IMR-90 (cell line): Measurements from ENCODE around the gene SIAH2. TPM values are rescaled to one million over a fixed set of nuclear protein-coding genes. Genes with fewer than 3 reads are reported as not detected.

ENCODE experiments used
- ATAC-seq: fragments of 200-7000 bp; cut with Tn5 transposase; 2 replicates; pipeline ENCODE4 v1.9.1; 2020; ENCODE audit warnings: low read depth, mild to moderate bottlenecking, moderate library complexity
- BruUV-seq: library from RNA; stranded (reverse); fragments of 400-500 nt; replicated peaks from 2 replicates; lab custom pipeline; 2021; lab: Mats Ljungman, UMichigan
- CTCF ChIA-PET: fragments of 300-600 bp; formaldehyde crosslinking; extraction: SDS; loops from one replicate; lab custom pipeline; 2021; ENCODE audit warnings: antibody characterized with exemption; lab: Yijun Ruan, JAX
- POLR2A ChIA-PET: fragments of 300-600 bp; sonication (Branson Sonifier 250); formaldehyde crosslinking; loops from one replicate; lab custom pipeline; 2022; ENCODE audit warnings: antibody characterized with exemption; ENCODE audit not compliant: unreplicated experiment; lab: Charles Lee
- DNase-seq: peaks from one replicate; pipeline ENCODE4 v3.0.0; 2013
- H2AFZ ChIP-seq: replicated peaks from 2 replicates; pipeline ENCODE3; 2013; ENCODE audit warnings: low read length, mild to moderate bottlenecking; ENCODE audit not compliant: poor library complexity
- H2AK5ac ChIP-seq: 2 replicates; pipeline ENCODE4 v1.6.1; 2013; ENCODE audit warnings: low read depth, low read length, inconsistent platforms
- H2AK9ac ChIP-seq: replicated peaks from 2 replicates; pipeline ENCODE3; 2013; ENCODE audit warnings: mild to moderate bottlenecking, low read depth, low read length, moderate library complexity; ENCODE audit not compliant: poor library complexity
- H2BK120ac ChIP-seq: 2 replicates; pipeline ENCODE4 v1.6.1; 2013; ENCODE audit warnings: low read depth, low read length, inconsistent platforms
- H2BK15ac ChIP-seq: 3 replicates; pipeline ENCODE4 v1.6.1; 2013; ENCODE audit warnings: low read depth, low read length, inconsistent platforms
- H2BK20ac ChIP-seq: 2 replicates; pipeline ENCODE4 v1.6.1; 2013; ENCODE audit warnings: low read depth, mild to moderate bottlenecking, inconsistent platforms, low read length, moderate library complexity
- H2BK5ac ChIP-seq: 2 replicates; pipeline ENCODE4 v1.6.1; 2013; ENCODE audit warnings: mild to moderate bottlenecking, low read depth, low read length, inconsistent platforms; ENCODE audit not compliant: poor library complexity, severe bottlenecking
- H3K14ac ChIP-seq: replicated peaks from 2 replicates; pipeline ENCODE4 v1.6.1; 2013; ENCODE audit warnings: low read depth, low read length, inconsistent platforms
- H3K18ac ChIP-seq: 2 replicates; pipeline ENCODE4 v1.6.1; 2013; ENCODE audit warnings: low read depth, low read length, control low read depth
- H3K23ac ChIP-seq: 2 replicates; pipeline ENCODE4 v1.6.1; 2013; ENCODE audit warnings: low read depth, low read length, inconsistent platforms
- H3K27ac ChIP-seq: 2 replicates; pipeline ENCODE4 v1.5.1; 2013; ENCODE audit warnings: mild to moderate bottlenecking, control low read depth, low read length; ENCODE audit not compliant: insufficient read depth
- H3K27me3 ChIP-seq: 2 replicates; pipeline ENCODE4 v1.6.1; 2013; ENCODE audit warnings: low read length; ENCODE audit not compliant: control insufficient read depth, insufficient read depth
- H3K36me3 ChIP-seq: 2 replicates; pipeline ENCODE4 v1.6.1; 2013; ENCODE audit warnings: low read length, mixed read lengths; ENCODE audit not compliant: control insufficient read depth, insufficient read depth
- H3K4ac ChIP-seq: 2 replicates; pipeline ENCODE4 v1.6.1; 2013; ENCODE audit warnings: low read depth, low read length, inconsistent platforms
- H3K4me1 ChIP-seq: 2 replicates; pipeline ENCODE4 v1.6.1; 2013; ENCODE audit warnings: low read length, mixed read lengths; ENCODE audit not compliant: control insufficient read depth, insufficient read depth
- H3K4me2 ChIP-seq: 2 replicates; pipeline ENCODE4 v1.6.1; 2013; ENCODE audit warnings: low read depth, mild to moderate bottlenecking, control low read depth, low read length, moderate library complexity
- H3K4me3 ChIP-seq: 2 replicates; pipeline ENCODE4 v1.5.1; 2013; ENCODE audit warnings: low read depth, mild to moderate bottlenecking, control low read depth, low read length, moderate library complexity; ENCODE audit not compliant: insufficient read depth
- H3K56ac ChIP-seq: 2 replicates; pipeline ENCODE4 v1.6.1; 2013; ENCODE audit warnings: low read length, inconsistent platforms; ENCODE audit not compliant: insufficient read depth; ENCODE audit errors: extremely low read depth
- H3K79me1 ChIP-seq, 2 experiments: 2 replicates each; pipeline ENCODE4 v1.6.1; 2013; ENCODE audit warnings: low read length in 2 of 2, inconsistent platforms in 1 of 2, low read depth in 1 of 2
- H3K9ac ChIP-seq: 2 replicates; pipeline ENCODE4 v1.6.1; 2013; ENCODE audit warnings: low read depth, low read length, control low read depth
- H3K9me1 ChIP-seq: 2 replicates; pipeline ENCODE4 v1.6.1; 2013; ENCODE audit warnings: low read length, inconsistent platforms; ENCODE audit not compliant: insufficient read depth
- H3K9me3 ChIP-seq: 2 replicates; pipeline ENCODE4 v1.6.1; 2013; ENCODE audit warnings: low read length; ENCODE audit not compliant: control insufficient read depth, insufficient read depth
- H4K20me1 ChIP-seq: 2 replicates; pipeline ENCODE4 v1.6.1; 2013; ENCODE audit warnings: low read length, inconsistent platforms; ENCODE audit not compliant: insufficient read depth
- H4K5ac ChIP-seq: 2 replicates; pipeline ENCODE4 v1.6.1; 2013; ENCODE audit warnings: mild to moderate bottlenecking, low read depth, low read length, control low read depth
- H4K8ac ChIP-seq, 2 experiments: 2 replicates each; pipeline ENCODE4 v1.6.1; 2013; ENCODE audit warnings: low read depth in 2 of 2, low read length in 2 of 2, control low read depth in 1 of 2, inconsistent platforms in 1 of 2
- H4K91ac ChIP-seq: 2 replicates; pipeline ENCODE4 v1.6.1; 2013; ENCODE audit warnings: low read depth, low read length, inconsistent platforms; ENCODE audit not compliant: insufficient read depth
- CEBPB ChIP-seq: IDR thresholded peaks from 2 replicates; pipeline ENCODE4 v1.6.1; 2012; ENCODE audit warnings: low read depth, low read length, improper control_type of control experiment
- FOS ChIP-seq: fragments of 150-350 bp; IDR thresholded peaks from 2 replicates; pipeline ENCODE4 v1.6.1; 2016; ENCODE audit warnings: low read depth, low read length
- MXI1 ChIP-seq: IDR thresholded peaks from 2 replicates; pipeline ENCODE4 v1.6.1; 2012; ENCODE audit warnings: low read depth, mild to moderate bottlenecking, low read length, moderate library complexity, borderline replicate concordance
- POLR2A ChIP-seq: IDR thresholded peaks from 2 replicates; pipeline ENCODE4 v1.6.1; 2012; ENCODE audit warnings: mild to moderate bottlenecking, low read depth, low read length
- RAD21 ChIP-seq: IDR thresholded peaks from 2 replicates; pipeline ENCODE4 v1.6.1; 2012; ENCODE audit warnings: low read length, improper control_type of control experiment
- USF2 ChIP-seq: fragments of 150-350 bp; IDR thresholded peaks from 2 replicates; pipeline ENCODE4 v1.6.1; 2017; ENCODE audit warnings: mild to moderate bottlenecking, antibody characterized with exemption, low read length, low read depth
- WGBS, 2 experiments: methylation state at CpG; one replicate each; pipeline versions ENCODE4 v1.1.5 to v1.1.7; 2013; ENCODE audit warnings: missing lambda C conversion rate in 2 of 2; ENCODE audit not compliant: insufficient read length in 1 of 2; ENCODE audit errors: extremely low coverage in 2 of 2; 5-methylcytosine and 5-hydroxymethylcytosine counted together
- dilution Hi-C: fragments of 300-500 bp; cut with HindIII; formaldehyde crosslinking; loops from one replicate; pipeline ENCODE4 v1.14.3; 2018; ENCODE audit warnings: low sequenced_read_pairs; ENCODE audit not compliant: unreplicated experiment
- in situ Hi-C: fragments of 300-500 bp; cut with MboI; formaldehyde crosslinking; loops from 3 replicates; pipeline ENCODE4 v1.14.3; 2019; ENCODE audit warnings: low sequenced_read_pairs, inconsistent platforms, mixed read lengths
- intact Hi-C: fragments of 100-400 bp; cut with micrococcal nuclease; formaldehyde crosslinking; loops from 2 replicates; pipeline ENCODE4 v1.10.0; 2022
- polyA plus RNA-seq, 3 experiments: library from polyadenylated mRNA; depleted of rRNA; stranded (reverse); fragments of >200 nt; gene quantifications; 2 replicates each; pipeline ENCODE4 v1.2.3, GENCODE V29; 2012; ENCODE audit warnings: low replicate concordance in 1 of 3
- total RNA-seq: library from RNA; depleted of rRNA; stranded (reverse); fragments of >200 nt; gene quantifications from 2 replicates; pipeline ENCODE4 v1.2.3, GENCODE V29; 2012

Gene SIAH2
- total and polyA plus RNA-seq, 2 of the 4 experiments (the other 2 are of a cell fraction): 24.7 to 61.8 TPM

GRCh38 chr3:150747886-150748683 lies 14.9 kb downstream of the SIAH2 start:
- intact Hi-C loops: no loop called here
- CTCF ChIA-PET: interaction anchor here (1.5 kb wide), 1 partner anchor 40 kb away, joined by 5 read pairs; no protein-coding TSS in a partner anchor

More at GRCh38 chr3:150747886-150748683, 14.9 kb downstream of the SIAH2 start:
- no peak overlapping the region for H4K91ac ChIP-seq
- no peak overlapping the region for H3K23ac ChIP-seq
- BruUV-seq: no TSS peak
- dilution Hi-C loops: no loop called here
- no peak overlapping the region for H3K4me3 ChIP-seq
- no peak overlapping the region for H4K8ac ChIP-seq
- H3K18ac ChIP-seq: no peak overlapping the region
- no peak overlapping the region for H3K27ac ChIP-seq
- no peak overlapping the region for H3K9ac ChIP-seq
- peaks cover 1% of the 10 kb centered on the region; the same call in 1 of the 2 replicates for H3K36me3 ChIP-seq
- no peak overlapping the region for H3K4ac ChIP-seq
- H2AFZ ChIP-seq: no peak overlapping the region
- H3K14ac ChIP-seq: no peak overlapping the region
- TF ChIP-seq MXI1 (no peak), RAD21 (no peak), POLR2A (no peak), FOS (no peak), CEBPB (no peak), USF2 (no peak)
- H3K27me3 ChIP-seq: no peaks in the 10 kb centered on the region
- peaks cover 87% of the 10 kb centered on the region for H4K20me1 ChIP-seq
- in situ Hi-C loops: no loop called here
- H3K4me2 ChIP-seq: no peak overlapping the region
- H2BK20ac ChIP-seq: no peak overlapping the region
- H3K56ac ChIP-seq: no peak overlapping the region
- peaks cover 37 to 89% of the 10 kb centered on the region in 2 experiments for H3K79me1 ChIP-seq
- no peak overlapping the region for H2BK120ac ChIP-seq
- H4K5ac ChIP-seq: no peak overlapping the region
- no peak overlapping the region for H2AK5ac ChIP-seq
- peaks cover 31% of the 10 kb centered on the region for H3K9me1 ChIP-seq
- ATAC-seq (no peak), DNase-seq (no peak)
- H3K9me3 ChIP-seq: no peaks in the 10 kb centered on the region
- peaks cover 18% of the 10 kb centered on the region for H3K4me1 ChIP-seq
- POLR2A ChIA-PET: no interaction called here
- H2BK5ac ChIP-seq: no peak overlapping the region
- no CpG with 5 or more reads among the region's 5 CpGs for WGBS, 2 experiments
- no peak overlapping the region for H2BK15ac ChIP-seq
- H2AK9ac ChIP-seq: no peak overlapping the region
